ENCODE results near the gene DISP2.
A peak's percentile ranks its signal among the peaks of the same experiment; 100 is the strongest.

The DISP2 gene

GRCh38 chr15:40327457-40327856 is 30.6 kb upstream of the DISP2 start:
- no peak for DNase-seq

DNA sequence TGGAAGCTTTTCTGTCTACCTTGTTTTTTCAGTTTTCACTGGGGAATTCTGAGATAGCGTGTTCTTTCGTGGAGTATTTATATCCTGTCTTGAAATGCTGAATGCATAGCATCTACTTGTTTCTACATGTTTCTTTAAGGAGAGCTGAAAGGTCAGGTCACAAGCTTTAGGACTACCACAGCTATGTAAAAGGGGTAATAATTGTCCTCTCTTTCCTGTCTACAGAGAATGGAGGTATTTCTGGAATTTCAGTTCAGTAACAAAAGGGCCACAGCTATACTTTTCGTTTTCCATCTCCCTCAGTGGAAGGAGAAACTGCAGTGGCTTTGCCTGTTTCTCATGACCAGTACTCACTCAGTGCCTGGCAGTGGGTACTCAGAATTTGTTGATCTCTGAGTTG is 29.8 kb upstream of the DISP2 start:
- DNase-seq: no peak

- DNase-seq: no peak
These were observed 29.3 kb upstream of the DISP2 start for GRCh38 chr15:40328751-40329150.

DNA sequence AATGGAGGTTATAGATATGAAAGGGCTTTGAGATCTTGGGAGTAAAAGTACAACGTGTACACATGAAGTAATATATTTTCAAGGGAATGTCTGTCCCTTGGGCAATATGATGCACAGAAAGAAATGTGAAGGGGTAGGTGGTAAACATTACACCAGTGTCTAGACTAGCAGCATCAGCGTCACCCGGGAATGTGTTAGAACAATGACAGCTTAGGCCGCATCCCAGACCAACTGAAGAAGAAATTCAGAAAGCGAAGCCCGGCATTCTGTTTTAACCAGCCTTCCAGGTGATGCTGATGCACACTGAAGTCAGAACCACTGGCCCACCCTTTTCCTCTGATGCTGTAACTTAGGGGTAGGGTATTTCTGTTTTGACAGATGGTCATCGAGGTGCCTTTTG is 28.2 kb upstream of the DISP2 start:
- no peak for DNase-seq

DNA sequence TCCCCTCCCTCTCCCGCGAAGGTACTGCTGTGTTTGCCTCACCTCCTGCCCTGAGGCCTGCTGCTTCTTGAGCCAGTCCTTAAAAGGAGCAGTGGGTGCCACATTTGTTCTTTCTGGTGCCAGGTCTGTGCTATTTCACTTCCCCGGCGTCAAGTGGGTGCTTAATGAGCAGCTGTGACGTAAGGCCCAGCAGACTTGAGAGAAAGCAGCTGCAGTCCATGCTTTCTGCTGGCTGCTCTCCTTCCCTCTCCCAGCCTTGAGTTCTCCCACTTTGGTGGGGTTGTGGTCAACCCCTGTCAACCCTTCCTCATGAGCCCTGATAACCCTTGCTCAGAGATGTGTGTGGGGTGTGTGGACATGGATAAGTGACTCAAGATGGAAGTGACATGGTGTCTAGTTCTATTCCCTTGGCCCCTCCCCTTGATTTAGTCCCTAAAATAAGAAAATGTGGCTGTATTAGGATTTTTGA is 27.6 kb upstream of the DISP2 start:
- no peak for DNase-seq

- no peak for DNase-seq
These were observed 27.0 kb upstream of the DISP2 start for GRCh38 chr15:40331026-40331425.

- DNase-seq: no peak
These were observed 26.4 kb upstream of the DISP2 start for GRCh38 chr15:40331637-40332036.

- DNase-seq: no peak
These were observed 25.8 kb upstream of the DISP2 start for GRCh38 chr15:40332113-40332781.

DNA sequence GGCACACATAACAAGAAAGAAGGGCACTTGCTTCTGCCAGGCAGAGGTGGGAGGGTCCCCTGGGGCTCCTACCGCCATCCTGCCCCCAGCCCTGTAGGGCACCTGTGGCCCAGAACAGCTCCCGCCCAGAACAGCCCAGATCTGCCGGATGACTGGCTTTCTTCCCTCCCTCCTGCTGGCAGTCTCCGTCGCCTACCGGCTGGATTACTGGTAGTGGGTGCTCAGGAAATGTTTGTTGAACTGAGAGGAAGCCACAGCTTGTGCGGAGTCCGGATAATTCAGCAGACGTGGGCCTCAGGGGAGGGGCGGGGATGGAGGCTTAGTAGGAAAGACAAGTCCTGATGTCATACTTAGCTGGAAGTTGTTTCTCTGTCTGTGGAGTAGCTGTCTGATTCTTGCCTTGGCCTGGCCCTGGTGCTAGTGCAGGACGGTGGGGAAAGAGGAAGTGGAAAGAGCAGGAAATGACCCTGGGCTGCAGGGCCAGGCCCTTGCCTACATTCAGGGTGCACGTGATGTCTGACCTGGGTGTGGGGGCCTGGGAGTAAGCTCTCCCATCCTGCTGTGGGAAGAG is 24.0 kb upstream of the DISP2 start:
- DNase-seq: no peak

DNA sequence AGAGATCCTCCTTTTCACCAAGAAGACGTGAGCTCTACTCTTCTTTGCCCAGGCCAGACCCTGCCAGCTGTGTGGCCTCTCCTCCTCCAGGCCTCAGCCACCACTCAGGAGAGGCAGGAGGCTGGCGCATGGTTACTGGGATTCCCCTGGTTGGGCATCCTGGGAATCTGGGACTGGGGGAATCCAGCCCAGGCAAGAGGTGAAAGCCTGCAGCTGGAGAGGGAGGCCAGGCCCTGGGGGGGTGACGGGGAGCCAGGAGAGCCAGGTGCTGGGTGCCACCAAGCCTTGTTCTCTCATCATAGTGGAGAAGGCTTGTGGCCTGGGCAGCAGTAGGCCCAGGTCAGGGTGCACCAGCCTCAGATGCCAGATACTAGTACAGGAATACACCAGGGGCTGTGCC is 23.5 kb upstream of the DISP2 start:
- no peak for DNase-seq

- DNase-seq: no peak
These were observed 22.9 kb upstream of the DISP2 start for GRCh38 chr15:40334941-40335795.

GRCh38 chr15:40335938-40336743 is 21.9 kb upstream of the DISP2 start:
- no peak for DNase-seq

- DNase-seq: no peak
These were observed 21.3 kb upstream of the DISP2 start for GRCh38 chr15:40336744-40337122.

DNA sequence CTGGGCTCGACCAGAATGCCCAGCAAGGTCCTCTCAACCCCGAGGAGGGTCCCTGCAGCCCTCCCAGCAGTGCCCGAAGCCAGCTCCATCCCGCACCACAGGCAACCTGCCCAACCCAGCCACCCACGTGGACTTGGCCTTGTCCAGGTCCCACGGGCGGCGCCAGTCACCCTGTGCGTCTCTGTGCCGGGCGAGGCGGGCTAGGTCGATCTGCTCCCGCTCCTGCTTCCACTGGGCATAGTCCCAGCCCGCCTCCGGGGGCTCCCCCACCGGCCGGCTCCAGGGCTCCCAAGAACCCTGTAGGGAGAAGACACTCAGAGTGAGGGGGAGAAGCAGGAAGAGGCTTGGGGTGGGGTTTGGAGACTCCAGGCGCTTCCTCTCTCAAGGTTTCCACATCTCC is 20.4 kb upstream of the DISP2 start:
- no peak for DNase-seq

- peak; percentile 70 for DNase-seq
These were observed 19.9 kb upstream of the DISP2 start for GRCh38 chr15:40338041-40338657.

DNA sequence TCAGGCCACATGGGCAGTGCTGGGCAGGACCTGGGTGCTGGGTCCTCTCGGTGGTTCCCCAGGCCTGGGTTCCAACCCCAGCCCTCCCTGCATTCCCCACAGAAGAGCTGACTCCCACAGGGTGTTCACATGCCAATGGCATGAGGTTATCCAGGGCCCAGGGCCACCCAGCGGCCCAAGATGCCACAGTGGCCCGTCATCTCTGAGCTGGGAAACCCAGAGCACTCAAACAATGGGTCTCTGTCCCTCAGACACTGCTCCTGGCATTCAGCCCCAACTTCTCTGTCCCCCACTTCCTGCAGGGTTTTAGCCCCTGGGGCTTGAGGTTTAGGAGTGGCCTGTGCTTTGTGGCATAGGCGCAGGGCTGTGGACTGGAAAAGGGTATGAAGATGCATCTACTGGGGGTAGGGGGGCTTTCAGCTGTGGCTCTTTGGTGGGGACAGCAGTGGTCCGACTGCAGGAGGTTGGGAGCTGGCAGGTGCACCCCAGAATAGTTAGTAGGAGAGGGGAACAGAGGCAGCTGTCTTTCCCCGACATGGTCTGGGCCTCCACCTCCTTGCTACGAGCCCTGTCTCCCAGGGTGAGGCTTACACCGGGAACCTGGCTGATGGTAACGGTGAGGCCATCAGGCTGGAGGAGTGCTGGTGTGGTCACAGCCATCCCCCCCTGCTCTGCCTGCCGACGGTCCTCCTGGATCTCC is 18.9 kb upstream of the DISP2 start:
- DNase-seq: no peak

- DNase-seq: no peak
These were observed 18.4 kb upstream of the DISP2 start for GRCh38 chr15:40339621-40339945.

DNA sequence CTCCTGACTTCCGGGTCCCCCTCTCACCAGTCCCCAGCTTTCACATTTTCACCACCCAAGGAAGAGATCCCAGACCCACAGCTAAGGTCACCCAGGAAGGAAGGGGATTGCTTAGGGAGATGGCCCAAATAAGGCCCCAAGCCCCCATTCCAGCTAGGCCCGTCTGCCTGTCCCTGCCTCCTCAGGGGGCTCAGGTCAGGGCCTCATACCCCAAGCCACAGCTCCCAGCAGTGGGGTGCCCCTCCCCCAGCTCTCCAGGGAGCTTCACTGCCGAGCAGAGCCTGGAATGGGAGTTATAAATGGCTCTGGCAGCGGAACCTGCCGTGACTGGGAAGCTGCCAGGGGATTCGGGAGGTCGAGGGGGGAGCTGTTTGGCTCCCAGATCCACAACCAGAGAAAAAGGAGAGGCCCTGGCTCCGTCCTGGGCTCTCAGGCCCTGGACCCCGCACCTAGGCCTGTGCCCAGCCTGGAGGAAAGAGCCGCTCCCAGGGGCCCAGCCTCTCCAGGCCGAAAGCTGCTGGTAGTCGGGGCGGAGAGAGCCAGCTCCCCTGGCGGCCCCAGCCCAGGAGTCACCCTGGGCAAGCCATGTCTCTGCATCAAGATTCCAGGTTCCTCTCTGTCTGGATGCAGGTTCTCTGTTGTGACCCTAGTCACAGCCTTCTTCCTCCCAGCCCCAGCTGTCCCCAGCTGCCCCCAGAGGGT is 17.8 kb upstream of the DISP2 start:
- DNase-seq: no peak

DNA sequence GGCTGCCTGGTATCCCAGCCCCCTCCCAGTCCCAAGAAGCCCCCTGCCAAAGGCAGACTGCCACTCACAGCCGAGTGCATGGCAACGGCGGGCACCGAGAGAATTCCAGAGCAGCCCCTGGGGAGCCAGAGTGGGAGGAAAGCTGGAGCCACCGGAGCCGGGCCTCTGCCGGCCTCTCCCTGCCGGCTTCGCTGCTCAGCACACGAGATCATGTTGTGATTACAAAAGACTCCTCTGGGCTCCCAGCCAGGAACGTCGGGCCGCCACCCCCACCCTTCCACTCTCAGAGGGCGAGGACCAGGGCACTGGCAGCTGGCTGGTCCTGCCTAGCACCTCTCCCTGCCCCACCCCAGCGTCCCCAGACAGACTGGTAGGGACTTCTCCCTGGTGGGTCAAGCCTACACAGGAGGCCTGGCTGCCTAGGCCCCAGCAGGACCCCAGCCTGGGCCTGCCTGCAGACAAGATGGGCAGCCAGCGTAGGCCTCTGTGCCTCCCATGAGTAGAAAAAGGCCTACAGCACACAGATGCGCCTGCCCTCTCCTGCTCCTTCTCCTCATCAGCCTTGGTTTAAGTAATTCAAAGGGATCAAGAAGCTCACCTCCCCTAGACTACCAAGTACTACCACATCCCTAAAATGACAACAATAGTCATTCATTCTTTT is 17.1 kb upstream of the DISP2 start, which contains the start of gene CCDC9B:
TSS of gene CCDC9B (minus strand) at position 200 of the 661 bp plus-strand sequence. CDS start at position 80, 120 bp downstream.
- DNase-seq: no peak

GRCh38 chr15:40342416-40343320 is 15.4 kb upstream of the DISP2 start:
- DNase-seq: no peak
